Measurements from ENCODE around the gene CTIF. TPM values are rescaled to one million over a fixed set of nuclear protein-coding genes. Genes with fewer than 3 reads are reported as not detected.
A peak's percentile ranks its signal among the peaks of the same experiment; 100 is the strongest.

Gene CTIF
- total RNA-seq, 6 experiments from 2014 or later, result 77.6 to 100 (median 79.2) TPM

DNA sequence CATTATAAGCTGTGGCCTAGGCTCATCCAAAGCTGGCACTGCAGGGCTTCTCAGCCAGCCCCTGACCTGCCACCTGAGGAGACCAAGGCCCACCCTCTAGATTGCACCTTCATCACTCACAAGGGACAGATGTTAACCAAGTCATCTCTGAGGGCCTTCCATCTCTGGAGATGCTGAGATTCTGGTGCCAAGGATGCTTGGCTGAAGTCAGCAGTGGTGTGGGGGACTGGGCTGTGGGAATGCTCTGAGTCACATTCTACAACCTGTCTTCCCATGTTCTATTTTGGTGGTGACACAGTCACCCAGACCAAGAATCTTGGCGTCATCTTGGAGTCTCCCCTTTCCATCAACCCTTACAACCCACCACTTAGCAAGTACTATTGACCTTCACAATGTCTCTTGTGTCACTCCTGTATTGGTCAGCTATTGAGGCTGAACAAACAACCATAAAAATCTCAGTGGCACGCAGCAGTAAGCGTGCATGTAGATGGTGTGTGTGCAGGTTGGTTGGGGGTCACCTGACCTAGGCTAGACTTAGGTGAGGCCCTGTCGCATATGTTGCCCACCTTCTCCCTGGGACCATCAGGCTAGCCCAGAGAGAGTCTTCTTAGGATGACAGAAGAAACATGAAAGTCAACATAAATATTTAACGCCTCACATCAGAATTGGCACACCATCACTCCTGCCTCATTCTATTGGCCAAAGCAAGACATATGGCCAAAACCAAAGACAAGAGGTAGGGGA lies 276.9 kb downstream of the CTIF start:
- DNase-seq, result peak; percentile 41
- H3K4me3 Mint-ChIP-seq, result no peak overlapping the region
- H3K36me3 Mint-ChIP-seq (ENCODE audit: low read depth), result peaks cover 54% of the 10 kb centered on the region
- peak overlapping the region; percentile 73 for H3K27ac Mint-ChIP-seq
- TF ChIP-seq, protein P1, sequence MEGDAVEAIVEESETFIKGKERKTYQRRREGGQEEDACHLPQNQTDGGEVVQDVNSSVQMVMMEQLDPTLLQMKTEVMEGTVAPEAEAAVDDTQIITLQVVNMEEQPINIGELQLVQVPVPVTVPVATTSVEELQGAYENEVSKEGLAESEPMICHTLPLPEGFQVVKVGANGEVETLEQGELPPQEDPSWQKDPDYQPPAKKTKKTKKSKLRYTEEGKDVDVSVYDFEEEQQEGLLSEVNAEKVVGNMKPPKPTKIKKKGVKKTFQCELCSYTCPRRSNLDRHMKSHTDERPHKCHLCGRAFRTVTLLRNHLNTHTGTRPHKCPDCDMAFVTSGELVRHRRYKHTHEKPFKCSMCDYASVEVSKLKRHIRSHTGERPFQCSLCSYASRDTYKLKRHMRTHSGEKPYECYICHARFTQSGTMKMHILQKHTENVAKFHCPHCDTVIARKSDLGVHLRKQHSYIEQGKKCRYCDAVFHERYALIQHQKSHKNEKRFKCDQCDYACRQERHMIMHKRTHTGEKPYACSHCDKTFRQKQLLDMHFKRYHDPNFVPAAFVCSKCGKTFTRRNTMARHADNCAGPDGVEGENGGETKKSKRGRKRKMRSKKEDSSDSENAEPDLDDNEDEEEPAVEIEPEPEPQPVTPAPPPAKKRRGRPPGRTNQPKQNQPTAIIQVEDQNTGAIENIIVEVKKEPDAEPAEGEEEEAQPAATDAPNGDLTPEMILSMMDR (IDR thresholded peaks at IDR 0.05), result no peak
- peaks cover 12% of the 10 kb centered on the region for H3K27me3 Mint-ChIP-seq (ENCODE audit: insufficient read depth)
- peaks cover 33% of the 10 kb centered on the region for H3K4me1 Mint-ChIP-seq (ENCODE audit: low read depth)
- H3K9me3 Mint-ChIP-seq, result no peaks in the 10 kb centered on the region

DNA sequence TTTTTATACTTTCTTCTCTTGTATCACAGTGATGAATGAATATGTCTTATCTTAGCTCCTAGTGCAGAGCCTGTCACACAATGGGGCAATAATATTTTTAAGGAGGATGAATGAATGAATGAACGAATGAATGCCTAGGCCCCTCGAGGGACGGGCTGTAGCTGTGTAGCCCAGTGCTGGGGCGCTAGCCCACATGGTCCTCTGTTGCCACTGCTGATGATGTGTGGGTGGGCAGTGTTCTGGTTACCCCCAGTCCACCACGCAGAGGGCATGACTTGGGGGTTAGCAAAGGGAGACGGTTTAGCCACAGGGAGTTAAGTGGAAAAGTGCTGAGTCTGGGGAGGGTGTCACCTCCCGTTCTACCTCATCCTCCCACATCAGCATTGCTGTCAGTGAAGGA lies 277.7 kb downstream of the CTIF start:
- no peak for DNase-seq
- TF ChIP-seq, protein P1 (IDR thresholded peaks at IDR 0.05), result no peak
- no peaks in the 10 kb centered on the region for H3K9me3 Mint-ChIP-seq
- no peak overlapping the region; the same call in 1 of the 2 replicates for H3K27ac Mint-ChIP-seq
- no peak overlapping the region for H3K4me3 Mint-ChIP-seq
- peaks cover 30% of the 10 kb centered on the region for H3K4me1 Mint-ChIP-seq (ENCODE audit: low read depth)
- peaks cover 12% of the 10 kb centered on the region for H3K27me3 Mint-ChIP-seq (ENCODE audit: insufficient read depth)
- H3K36me3 Mint-ChIP-seq (ENCODE audit: low read depth), result peaks cover 62% of the 10 kb centered on the region

DNA sequence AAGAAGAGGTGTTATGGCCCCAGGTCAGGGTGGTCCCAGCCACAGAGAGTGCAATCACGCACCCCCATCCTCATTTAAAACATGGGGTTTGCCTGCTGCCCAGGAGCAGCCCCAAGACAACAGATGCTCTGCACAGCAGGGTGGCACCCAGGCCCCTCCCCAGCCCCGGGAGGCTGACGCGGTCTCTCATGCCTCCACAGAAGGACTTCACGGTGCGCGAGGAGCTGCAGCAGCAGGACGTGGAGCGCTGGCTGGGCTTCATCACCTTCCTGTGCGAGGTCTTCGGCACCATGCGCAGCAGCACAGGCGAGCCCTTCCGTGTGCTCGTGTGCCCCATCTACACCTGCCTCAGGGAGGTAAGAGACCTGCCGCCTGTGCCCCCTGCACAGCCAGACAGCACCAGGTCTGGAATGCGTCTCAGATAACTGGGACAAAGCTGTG lies 278.2 kb downstream of the CTIF start:
- peaks cover 12% of the 10 kb centered on the region for H3K27me3 Mint-ChIP-seq (ENCODE audit: insufficient read depth)
- no peaks in the 10 kb centered on the region for H3K9me3 Mint-ChIP-seq
- no peak for DNase-seq
- TF ChIP-seq, protein P1 (IDR thresholded peaks at IDR 0.05), result no peak
- H3K4me1 Mint-ChIP-seq (ENCODE audit: low read depth), result peaks cover 30% of the 10 kb centered on the region
- H3K27ac Mint-ChIP-seq, result no peak overlapping the region
- H3K36me3 Mint-ChIP-seq (ENCODE audit: low read depth), result peaks cover 66% of the 10 kb centered on the region
- no peak overlapping the region for H3K4me3 Mint-ChIP-seq

DNA sequence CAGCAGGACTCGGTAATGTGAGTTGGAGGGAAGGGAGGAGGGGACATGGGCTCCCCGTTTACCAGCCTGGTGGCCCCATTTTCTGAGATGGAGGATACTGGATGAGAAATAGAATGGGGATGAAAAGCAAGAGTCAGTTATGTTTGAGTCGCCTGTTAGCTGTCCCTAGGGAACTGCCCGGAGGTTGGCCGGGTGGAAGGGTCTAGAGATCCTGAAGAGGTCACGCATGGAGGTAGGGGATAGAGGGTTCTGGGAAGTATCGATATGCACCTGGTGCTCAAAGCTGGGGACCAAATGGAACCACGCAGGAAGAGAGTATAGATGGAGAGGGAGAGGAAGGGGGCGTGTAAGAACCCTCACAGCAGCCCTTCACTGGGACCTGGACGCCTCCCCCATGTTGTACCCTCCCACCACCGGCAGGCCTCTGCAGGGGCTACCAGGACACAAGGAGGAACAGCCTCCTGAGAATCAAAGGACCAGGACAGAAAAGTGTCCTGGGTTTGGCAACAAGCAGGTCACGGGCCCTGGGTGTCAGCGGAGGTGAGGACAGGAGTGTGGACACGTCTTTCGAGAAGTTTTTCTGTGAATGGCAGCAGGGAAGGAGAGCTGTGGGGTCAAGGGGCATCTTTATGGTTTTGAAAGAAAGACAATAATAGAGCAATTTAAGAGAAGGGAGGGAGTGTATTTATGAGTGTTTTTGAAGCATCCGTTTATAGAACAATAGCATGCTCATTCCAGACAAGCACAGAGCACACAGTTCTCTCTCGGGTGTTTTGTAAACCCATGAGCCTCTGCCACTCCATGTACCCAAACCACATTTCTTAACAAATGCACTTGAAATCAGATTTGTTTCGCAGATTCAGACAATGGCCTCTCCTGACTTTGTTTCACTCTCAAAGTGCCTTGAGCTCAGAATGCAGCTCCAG lies 279.8 kb downstream of the CTIF start:
- Mint-ChIP-seq H3K9me3 (peaks cover 5% of the 10 kb centered on the region; the same call in 1 of the 2 replicates), H3K27ac (no peak overlapping the region), H3K27me3 (ENCODE audit: insufficient read depth) (peaks cover 12% of the 10 kb centered on the region), H3K4me1 (ENCODE audit: low read depth) (peaks cover 25% of the 10 kb centered on the region), H3K36me3 (ENCODE audit: low read depth) (peaks cover 70% of the 10 kb centered on the region), H3K4me3 (no peak overlapping the region)
- DNase-seq, result no peak
- TF ChIP-seq, protein P1 (IDR thresholded peaks at IDR 0.05), result no peak

DNA sequence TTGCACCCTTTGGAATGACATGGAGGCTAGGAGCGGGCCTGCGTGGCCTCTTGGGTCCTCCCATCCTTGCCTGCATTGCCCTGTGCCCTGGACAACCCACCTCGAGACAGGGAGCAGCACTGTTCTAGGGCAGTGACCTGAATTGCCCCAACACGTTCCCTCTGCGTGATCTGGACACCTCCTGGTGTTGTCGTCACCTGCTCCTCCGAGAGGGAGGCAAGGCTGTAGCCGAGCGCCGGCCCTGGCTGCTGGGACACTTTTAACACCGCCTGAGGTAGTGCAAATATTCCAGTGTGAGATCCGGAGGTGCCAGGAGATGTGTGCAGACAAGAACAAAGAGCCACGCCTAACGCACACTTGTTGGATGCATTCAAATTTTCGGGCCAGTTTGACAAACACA lies 280.4 kb downstream of the CTIF start:
- TF ChIP-seq, protein P1 (IDR thresholded peaks at IDR 0.05), result no peak
- DNase-seq, result no peak
- Mint-ChIP-seq H3K27me3 (ENCODE audit: insufficient read depth) (peaks cover 13% of the 10 kb centered on the region), H3K4me3 (no peak overlapping the region; the same call in 1 of the 2 replicates), H3K36me3 (ENCODE audit: low read depth) (peaks cover 75% of the 10 kb centered on the region), H3K4me1 (ENCODE audit: low read depth) (peaks cover 21% of the 10 kb centered on the region), H3K27ac (no peak overlapping the region), H3K9me3 (peaks cover 12% of the 10 kb centered on the region; the same call in 1 of the 2 replicates)
